ENCODE measurements around the gene GPALPP1.

- TF ChIP-seq GATA2 (CRISPR knock-in tag; IDR thresholded peaks at IDR 0.05) (no peak), FOXJ3 (CRISPR knock-in tag; IDR thresholded peaks at IDR 0.05) (no peak), POLR2AphosphoS5 (IDR thresholded peaks at IDR 0.05; ENCODE audit: low read depth, low read length) (no peak)
These were observed 57.1 kb downstream of the GPALPP1 start for GRCh38 chr13:45046445-45046844.
